ENCODE results near the gene TOM1.

GRCh38 chr22:35315141-35315854, 15.6 kb downstream of the TOM1 start:
- TF ChIP-seq, protein P1, sequence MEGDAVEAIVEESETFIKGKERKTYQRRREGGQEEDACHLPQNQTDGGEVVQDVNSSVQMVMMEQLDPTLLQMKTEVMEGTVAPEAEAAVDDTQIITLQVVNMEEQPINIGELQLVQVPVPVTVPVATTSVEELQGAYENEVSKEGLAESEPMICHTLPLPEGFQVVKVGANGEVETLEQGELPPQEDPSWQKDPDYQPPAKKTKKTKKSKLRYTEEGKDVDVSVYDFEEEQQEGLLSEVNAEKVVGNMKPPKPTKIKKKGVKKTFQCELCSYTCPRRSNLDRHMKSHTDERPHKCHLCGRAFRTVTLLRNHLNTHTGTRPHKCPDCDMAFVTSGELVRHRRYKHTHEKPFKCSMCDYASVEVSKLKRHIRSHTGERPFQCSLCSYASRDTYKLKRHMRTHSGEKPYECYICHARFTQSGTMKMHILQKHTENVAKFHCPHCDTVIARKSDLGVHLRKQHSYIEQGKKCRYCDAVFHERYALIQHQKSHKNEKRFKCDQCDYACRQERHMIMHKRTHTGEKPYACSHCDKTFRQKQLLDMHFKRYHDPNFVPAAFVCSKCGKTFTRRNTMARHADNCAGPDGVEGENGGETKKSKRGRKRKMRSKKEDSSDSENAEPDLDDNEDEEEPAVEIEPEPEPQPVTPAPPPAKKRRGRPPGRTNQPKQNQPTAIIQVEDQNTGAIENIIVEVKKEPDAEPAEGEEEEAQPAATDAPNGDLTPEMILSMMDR (IDR thresholded peaks at IDR 0.05) = no peak
- TF ChIP-seq POLR2A (IDR thresholded peaks at IDR 0.05) = no peak

Data from testis (tissue), 2 donors.